HG03108 (cell line): ENCODE measurements around the gene PATJ.
"Not testable (repeated sequence)": the region's sequence is repeated elsewhere in the genome, so short reads cannot be mapped to it uniquely, and the experiment has no call there.

Experiments used
- ATAC-seq: cut with Tn5 transposase; IDR thresholded peaks from one replicate; pipeline ENCODE4 v1.9.1; 2021; ENCODE audit warnings: moderate library complexity; ENCODE audit not compliant: unreplicated experiment

PATJ gene

DNA sequence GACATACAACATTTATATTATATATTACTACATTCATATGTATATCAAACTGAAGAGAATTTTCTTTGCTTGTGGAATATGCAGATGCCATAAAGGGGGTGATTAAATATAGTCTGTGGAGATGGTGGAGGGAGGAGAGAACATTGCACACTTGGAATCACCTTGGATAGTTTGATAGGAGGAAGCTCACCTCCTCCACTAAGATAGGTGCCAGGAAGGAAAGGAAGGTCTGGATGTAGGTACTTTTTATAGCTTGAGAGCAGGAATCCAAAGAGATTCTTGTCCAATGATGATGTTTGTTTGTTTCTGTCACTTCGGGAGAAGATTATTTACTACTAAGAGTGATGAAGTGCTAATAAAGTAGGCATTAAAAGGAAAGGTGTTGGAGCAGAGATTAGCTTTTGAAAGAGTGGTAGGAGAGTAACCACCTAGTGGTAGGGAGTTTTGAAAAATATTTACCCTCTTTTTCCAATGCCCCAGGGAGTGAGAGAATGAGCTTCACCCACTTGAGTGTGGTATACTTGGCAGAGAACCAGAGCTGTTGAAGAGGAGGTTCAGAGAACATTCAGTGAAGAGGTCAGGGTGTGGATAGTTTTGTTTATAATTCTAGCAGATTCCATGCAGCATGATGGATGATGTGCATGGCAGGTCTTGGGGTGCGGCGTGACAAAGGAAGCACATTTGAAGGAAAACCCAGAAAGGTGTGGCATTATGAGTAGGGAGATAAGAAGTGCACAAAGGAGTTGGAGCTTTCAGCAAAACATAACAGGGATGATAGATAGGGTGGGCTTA lies 145.0 kb downstream of the PATJ start:
- ATAC-seq = no peak

DNA sequence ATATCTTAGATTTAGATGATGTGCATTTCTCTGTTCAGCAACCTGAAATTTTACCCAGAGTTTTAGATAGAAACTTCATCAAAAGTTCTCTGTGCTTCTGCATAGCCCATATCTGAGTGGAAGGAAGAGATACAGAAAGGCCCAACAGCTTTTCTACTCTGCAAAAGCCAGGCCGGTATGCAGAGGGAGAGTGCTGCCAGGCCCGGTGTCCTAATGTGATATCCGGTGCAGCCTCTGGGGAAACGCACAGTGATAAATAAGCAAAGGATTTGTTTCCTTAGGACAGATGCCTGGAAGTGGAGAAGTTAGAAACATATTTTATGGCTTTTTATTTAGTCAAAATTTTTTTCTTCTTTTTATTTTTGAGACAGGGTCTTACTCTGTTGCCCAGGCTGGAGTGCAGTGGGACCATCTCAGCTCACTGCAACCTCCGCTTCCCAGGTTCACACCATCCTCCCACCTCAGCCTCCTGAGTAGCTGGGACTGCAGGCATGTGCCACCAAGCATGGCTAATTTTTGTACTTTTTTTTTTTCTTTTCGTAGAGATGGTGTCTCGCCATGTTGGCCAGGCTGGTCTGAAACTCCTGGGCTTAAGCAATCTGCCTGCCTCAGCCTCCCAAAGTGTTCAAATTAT lies 145.8 kb downstream of the PATJ start:
- no peak for ATAC-seq

DNA sequence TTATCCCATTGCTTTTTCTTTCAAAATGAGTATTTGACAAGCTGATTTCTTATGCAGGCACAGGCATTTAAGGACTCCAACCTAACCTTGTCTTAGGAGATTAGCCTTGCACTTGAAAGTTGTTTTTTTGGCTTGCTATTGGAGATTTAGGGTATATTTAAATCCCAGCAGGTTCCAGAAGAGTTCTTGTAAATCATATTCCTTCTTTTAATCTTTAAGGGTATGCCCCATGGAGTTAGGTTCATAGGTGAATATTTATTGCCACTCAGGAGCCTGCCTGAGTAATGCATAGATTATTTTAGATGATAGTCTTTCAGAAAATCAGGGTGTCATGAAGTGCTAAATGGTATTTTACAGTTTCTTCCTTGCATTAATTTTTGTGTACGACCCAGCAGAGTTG lies 146.5 kb downstream of the PATJ start:
- ATAC-seq = no peak

DNA sequence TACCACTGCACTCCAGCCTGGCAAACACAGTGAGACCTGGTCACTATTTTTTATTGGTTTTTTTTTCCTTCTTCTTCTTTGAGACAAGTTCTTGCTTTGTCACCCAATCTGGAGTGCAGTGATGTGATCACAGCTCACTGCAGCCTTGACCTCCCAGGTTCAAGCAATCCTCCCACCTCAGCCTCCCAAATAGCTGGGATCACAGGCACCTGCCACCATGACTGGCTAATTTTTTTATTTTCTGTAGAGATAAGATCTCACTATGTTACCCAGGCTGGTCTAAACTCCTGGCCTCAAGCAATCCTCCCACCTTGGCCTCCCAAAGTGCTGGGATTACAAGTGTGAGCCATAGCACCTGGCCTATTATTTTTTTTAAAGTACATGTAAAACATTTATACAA lies 148.2 kb downstream of the PATJ start:
- ATAC-seq = not testable (repeated sequence)

DNA sequence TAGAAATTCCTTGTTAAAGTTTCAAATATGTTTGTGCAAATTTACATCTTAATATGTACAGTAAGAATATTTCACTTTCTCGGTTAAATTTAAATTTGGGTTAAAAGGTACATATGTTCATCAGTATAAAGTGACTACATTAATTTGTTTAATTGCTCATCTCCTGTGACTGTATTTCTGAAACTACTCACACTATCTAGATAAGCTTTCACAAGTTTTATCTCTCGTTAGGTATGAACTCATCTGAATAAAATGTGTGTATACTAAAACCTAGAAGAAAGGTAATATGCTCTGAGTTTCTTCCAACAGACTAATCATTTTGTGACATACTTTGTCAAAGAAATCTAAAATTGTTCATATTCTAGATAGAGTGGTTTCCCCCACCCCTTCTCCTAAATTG lies 150.7 kb downstream of the PATJ start:
- ATAC-seq = no peak

DNA sequence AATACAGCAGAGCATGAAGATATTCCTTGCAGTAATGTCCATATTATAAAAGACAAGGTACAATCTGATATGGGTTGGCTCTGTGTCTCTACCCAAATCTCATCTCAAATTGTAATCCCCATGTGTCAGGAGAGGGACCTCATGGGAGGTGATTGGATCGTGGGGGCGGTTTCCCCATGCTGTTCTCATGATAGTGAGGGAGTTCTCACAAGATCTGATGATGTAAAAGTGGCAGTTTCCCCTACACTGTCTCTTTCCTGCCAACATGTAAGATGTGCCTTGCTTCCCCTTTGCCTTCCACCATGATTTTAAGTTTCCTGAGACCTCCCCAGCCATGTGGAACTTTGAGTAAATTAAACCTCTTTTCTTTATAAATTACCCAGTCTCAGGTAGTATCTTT lies 152.0 kb downstream of the PATJ start:
- ATAC-seq = not testable (repeated sequence)

DNA sequence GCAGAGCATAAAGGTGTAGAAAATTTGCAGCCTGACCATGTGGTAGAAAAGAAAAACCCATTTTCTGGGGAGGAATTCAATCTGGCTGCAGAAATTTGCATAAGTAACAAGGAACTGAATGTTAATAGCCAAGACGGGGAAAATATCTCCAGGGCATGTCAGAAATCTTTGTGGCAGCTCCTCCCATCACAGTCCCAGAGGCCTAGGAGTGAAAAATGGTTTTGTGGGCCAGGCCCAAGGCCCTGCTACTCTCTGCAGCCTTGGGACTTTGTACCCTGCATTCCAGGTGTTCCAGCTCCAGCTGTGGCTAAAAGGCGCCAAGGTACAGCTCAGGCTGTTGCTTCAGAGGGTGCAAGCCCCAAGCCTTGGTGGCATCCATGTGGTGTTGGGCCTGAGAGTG lies 152.9 kb downstream of the PATJ start:
- ATAC-seq = no peak

DNA sequence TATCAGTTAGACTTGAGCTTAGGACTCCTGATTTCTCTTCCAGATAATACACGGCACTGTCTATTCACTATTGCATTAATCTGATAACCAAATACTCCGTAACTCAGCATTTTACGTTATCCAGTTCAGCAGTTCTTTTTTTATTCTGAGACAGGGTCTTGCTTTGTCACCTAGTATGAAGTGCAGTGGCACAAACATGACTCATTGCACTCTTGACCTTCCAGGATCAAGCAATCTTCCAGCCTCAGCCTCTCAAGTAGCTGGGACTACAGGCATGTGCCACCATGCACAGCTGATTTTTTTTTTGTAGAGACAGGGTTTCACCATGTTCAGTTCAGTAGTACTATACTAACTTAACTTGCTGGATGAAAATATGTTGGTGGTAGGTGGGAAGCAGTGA lies 156.4 kb downstream of the PATJ start:
- no peak for ATAC-seq

DNA sequence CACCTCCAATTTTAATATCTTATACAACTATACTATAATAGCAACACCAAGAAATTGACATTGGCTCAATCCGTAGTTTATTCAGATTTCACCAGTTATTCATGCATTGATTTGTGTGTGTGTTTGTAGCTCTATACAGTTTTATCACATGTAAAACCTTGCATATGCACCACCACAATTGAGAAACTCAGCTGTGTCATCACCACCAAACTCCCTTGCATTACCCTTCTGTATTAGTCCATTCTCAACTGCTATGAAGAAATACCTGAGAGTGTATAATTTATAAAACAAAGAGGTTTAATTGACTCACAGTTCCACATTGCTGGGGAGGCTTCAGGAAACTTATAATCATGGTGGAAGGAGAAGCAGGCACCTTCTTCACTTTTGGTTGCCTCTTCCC lies 162.1 kb downstream of the PATJ start:
- ATAC-seq = no peak

DNA sequence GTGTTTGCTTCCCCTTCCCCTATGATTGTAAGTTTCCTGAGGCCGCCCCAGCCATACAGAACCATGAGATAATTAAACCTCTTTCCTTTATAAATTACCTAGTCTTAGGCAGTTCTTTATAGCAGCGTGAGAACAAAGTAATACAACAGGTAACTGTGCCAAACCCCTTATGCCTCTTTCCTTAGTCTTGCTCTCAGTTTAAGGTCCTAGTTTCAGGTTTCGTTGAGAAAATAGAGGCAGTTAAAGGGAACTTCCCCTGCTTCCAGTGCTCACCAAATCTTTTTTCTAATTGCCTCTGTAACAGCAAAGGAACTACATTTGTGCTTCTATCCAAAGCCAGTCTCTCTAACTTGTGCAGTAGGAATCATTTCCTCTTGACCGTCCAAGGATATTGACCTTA lies 164.8 kb downstream of the PATJ start:
- no peak for ATAC-seq

DNA sequence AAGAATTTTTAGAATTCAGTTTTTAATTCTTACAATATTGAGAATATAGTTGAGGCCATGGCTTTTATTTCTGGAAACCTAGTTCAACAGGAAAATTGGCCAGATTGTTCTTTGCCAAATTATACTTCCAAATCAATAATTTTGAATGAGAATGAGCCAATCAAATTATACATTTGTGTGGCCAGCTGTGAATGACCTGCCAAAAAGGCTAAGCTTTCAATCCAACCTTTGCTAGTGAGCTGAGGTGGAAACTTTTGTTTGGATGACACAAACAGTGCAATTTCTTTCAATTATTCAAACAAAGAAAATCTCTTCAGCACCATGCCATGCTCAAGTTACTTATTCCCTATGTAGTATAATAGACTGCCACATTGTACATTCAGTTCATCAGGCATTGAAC lies 167.8 kb downstream of the PATJ start:
- no peak for ATAC-seq

DNA sequence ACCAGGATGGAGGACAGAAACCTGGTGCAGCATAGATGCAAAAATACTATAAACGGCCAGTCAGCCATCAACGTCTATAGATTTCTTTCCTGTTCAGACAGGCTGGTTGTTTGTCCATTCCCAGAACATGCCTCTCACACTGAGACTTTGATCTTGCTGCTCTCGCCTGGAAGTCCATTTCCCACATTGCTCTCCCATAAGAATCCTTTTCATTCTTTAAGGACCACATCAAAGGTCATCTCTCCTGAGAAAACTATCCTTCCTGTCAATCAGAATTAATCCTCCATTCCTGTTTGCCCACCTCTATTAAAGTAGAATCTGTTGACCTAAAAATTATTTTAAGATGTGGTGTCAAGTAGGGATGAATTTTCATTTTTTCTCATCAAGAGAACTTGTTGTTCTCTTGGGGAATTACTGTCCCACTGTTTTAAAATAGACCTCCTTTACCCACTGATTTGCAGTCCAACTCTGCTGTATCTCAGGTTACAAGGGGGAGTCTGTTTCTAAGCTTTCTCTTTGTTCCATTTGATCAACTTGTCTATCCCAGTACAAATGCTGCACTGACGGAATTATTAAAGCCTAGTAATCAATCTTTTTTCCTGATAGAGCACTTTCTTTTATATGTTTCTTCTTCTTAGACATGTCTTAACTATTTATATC lies 172.7 kb downstream of the PATJ start:
- no peak for ATAC-seq

DNA sequence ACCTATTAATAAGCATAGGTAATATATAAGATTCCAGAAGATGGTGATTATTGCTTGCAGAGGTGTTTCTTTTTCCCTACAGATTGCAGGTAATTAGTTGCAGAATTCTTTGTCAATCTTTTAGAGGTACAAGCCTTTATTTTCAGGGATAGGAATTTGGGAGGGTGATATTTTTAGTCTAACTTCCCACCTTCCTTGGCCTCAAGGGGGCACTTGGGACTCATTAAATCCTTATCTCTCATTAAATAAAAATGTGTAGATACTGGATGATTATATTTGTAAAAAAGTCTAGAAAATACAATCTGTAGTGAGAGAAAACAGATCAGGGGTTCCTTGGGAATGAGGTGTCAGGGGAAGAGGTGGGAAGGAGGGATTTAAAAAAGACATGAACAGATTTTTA lies 179.2 kb downstream of the PATJ start:
- ATAC-seq = no peak

DNA sequence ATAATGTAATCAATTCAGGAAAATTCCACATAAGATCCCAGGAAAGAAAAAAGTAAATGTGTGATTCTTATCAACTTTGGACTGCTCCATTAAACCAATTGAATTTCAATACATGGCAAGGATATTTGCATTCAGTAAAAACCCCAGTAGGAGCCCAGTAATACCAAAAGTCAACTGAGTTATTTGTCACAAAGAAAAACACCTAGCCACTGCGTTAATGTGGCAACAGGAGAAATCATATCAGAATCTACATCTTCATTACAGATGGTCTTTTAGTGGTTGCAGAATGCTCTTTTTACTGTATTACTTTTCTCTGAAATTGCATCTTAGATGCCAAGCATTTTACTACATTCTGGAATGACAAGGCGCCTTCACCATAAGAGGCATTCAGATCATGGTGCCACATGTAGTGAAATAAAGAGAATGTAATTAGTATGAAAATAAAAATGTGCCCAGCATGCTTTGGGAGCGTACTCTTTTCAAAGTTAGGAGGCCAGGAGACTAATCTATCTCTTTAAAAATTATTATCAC lies 180.7 kb downstream of the PATJ start:
- no peak for ATAC-seq

DNA sequence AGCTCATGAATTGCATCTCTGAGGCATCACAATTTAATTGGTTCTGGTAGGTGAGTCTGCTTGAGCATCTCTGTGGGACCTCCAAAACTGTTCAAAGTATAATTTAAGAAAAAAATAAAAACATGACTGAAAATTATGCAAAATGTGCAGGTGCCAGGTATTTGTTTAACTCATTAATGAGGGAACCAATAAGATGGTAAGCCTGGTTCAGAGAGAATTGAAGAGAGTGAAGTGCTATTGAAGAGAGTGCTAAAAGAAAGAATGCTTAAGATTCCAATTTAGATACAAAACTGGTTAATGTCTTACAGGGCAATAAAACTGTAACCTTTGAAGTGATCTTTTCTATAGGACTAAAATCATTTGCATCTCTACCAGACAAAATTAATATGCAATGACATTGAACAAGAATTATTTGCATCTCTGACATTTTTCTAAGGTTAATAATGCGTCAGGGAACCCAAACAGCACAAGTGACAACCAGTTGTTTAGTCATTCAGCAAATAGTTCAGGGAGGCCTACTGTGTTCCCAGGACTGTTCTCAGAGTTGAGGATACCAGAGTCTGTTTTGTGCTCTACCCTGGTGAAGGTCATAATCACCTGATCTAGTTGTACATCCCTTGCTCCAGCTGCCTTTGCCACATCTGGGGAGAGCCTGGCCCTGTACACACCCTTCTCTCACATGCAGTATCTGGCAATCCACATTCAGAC lies 183.5 kb downstream of the PATJ start:
- ATAC-seq = no peak

DNA sequence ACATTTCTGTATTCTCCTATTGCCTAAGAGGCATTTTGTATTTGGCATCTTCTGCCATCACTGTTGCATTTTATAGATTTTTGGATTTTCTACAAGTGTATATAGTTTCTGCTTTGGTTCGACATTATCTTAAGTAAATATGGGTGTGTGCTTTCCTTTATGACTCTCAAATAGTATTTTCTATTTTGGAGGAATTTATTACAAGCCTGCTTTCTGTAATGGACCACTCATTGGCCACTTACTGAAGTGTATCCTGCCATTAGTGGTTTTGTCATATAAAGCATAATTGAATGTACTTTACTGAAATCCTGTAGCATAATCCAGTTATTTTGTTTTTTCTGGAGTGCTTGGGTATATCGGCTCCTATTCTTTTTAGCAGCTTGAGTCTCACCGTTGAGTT lies 184.3 kb downstream of the PATJ start:
- no peak for ATAC-seq

DNA sequence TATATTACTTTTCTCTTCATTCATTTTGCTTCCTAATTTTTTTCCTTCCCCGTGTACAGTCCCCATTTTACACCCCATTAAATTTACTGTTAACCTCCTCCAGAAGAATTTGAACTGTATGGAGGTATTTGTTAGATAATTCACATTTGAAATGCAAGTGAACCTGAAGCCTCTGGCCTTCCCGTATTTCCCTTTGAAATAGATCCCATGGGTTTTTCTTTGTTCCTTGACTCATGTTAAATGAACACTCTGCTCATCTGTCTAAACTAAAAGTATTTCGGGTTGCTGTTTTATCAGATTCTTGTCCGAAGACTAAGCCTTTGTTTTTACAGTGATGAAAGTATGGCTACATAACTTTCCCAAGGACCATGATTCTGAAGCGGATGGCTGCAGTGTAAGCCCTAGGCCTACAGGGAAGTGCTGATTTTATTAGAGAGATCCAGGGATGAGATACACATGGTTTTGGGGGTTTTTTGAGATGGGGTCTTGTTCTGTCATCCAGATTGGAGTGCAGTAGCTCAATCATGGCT lies 187.9 kb downstream of the PATJ start:
- ATAC-seq = no peak

DNA sequence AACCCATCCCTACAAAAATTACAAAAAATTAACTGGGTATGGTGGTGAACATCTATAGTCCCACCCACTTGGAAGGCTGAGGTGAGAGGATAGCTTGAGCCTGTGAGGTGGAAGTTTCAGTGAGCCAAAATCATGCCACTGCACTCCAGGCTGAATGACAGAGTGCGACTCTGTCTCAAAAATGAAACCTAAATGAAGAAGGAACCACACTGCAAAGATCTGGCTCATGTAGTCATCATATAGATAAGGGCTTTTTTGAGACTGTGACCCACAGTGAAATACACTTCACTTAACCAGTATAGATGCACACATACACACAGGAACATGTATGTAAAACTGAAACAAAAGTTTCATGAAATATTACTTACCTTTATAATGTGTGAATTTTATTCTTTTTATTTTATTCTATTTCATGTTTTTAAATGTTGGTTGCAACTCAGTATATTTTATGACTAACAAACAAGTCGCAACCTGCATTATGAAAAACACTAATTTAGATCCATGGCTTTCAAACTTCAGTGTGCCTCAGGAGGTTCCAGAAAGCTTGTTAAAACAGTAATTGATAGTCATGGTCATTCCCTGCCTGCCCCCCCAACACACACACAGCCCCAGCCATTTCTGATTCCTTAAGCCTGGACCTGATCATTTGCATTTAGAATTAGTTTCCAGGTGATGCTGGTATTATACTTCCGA lies 189.5 kb downstream of the PATJ start:
- no peak for ATAC-seq

DNA sequence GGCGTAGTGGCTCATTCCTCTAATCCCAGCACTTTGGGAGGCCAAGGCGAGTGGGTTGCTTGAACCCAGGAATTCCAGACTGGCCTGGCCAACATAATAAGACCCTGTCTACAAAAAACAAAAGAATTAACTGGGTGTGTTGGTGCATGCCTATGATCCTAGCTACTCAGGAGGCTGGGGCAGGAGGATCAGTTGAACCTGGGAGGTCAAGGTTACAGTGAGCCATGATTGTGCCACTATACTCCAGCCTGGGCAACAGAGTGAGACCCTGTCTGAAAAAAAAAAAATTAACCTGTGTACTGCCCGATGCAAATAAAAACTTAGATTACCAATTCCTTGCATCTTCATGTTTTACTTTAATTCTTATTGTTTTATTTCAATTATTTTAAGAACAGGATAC lies 193.2 kb downstream of the PATJ start:
- ATAC-seq = no peak

DNA sequence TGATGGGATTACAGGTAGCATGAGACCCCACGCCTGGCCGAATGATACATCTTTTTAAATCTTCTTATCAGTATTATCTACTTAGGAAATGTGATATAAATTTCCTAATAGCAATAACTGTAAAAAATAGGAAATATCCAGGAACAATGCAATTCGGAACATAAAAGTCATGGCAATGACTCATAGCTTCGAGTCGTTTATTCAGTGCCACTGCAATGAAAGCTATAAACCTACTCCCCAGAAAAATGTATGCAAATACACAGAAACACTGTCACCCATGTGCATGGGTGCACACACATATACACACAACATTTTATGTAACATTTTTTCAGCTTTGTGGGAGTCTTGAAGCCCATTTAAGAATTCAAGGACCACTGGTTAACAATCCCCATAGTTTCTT lies 194.6 kb downstream of the PATJ start:
- ATAC-seq = no peak

DNA sequence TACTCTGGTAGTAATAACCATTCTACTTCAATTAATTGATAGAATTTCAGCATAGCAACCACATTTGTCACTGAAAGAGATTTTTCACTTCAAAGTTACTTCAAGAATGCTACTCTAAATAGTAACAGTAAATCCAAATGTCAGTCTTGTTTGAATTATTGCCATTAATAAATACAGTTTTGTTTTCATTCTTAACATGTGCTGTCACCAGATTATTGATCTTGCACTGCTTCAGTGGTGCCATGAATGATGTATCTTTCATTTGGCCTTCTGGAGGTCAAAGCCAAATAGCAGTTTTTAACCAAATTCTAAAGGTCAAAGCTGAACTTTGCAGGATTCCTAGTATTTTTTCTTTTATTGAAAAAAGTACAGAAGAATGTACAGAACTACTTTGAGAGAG lies 199.5 kb downstream of the PATJ start:
- no peak for ATAC-seq
